H1 (cell line): Measurements from ENCODE around the gene SNX19. TPM values are rescaled to one million over a fixed set of nuclear protein-coding genes. Genes with fewer than 3 reads are reported as not detected.
"Not testable (repeated sequence)": the region's sequence is repeated elsewhere in the genome, so short reads cannot be mapped to it uniquely, and the experiment has no call there.

ENCODE experiments used
- CTCF ChIA-PET: fragments of 300-600 bp; sonication (Branson Sonifier 250); formaldehyde crosslinking; loops from one replicate; lab custom pipeline; 2021; ENCODE audit not compliant: partially characterized antibody; lab: Charles Lee
- POLR2A ChIA-PET: fragments of 300-600 bp; sonication (Branson Sonifier 250); formaldehyde crosslinking; loops from one replicate; lab custom pipeline; 2021; ENCODE audit warnings: inconsistent platforms; ENCODE audit not compliant: partially characterized antibody; lab: Charles Lee
- DNase-seq, 2 experiments: peaks; one replicate each; pipeline versions ENCODE4 v3.0.0 to v3.0.0-alpha.2; 2010 to 2022; ENCODE audit warnings: low spot score in 2 of 2, low read depth in 1 of 2, mixed read lengths in 1 of 2
- FAIRE-seq: peaks from 2 replicates; lab custom pipeline; 2011; peaks lifted over from hg19 to GRCh38; lab: Jason Lieb, UNC
- H2AFZ ChIP-seq: 2 replicates; pipeline ENCODE4 v1.8.1; 2012; ENCODE audit warnings: low read length, inconsistent platforms
- H2AK5ac ChIP-seq: 2 replicates; pipeline ENCODE4 v1.6.1; 2013; ENCODE audit warnings: low read depth, low read length
- H2BK120ac ChIP-seq: replicated peaks from 2 replicates; pipeline ENCODE3; 2013; ENCODE audit warnings: low read depth, low read length, inconsistent platforms
- H2BK12ac ChIP-seq: 2 replicates; pipeline ENCODE4 v1.6.1; 2013; ENCODE audit warnings: low read depth, low read length
- H2BK15ac ChIP-seq: 2 replicates; pipeline ENCODE4 v1.6.1; 2013; ENCODE audit warnings: low read length
- H2BK20ac ChIP-seq: 2 replicates; pipeline ENCODE4 v1.6.1; 2013; ENCODE audit warnings: low read length
- H2BK5ac ChIP-seq: 2 replicates; pipeline ENCODE4 v1.6.1; 2013; ENCODE audit warnings: low read depth, low read length
- H3K14ac ChIP-seq: 2 replicates; pipeline ENCODE4 v1.6.1; 2013; ENCODE audit warnings: inconsistent platforms; ENCODE audit not compliant: insufficient read length
- H3K18ac ChIP-seq: 2 replicates; pipeline ENCODE4 v1.6.1; 2013; ENCODE audit warnings: low read length; ENCODE audit errors: extremely low read depth
- H3K23ac ChIP-seq: 2 replicates; pipeline ENCODE4 v1.6.1; 2013; ENCODE audit warnings: inconsistent platforms; ENCODE audit not compliant: insufficient read length
- H3K23me2 ChIP-seq: 2 replicates; pipeline ENCODE4 v1.6.1; 2013; ENCODE audit warnings: low read depth, low read length
- H3K27ac ChIP-seq: 2 replicates; pipeline ENCODE4 v1.6.1; 2011; ENCODE audit warnings: low read depth, low read length, inconsistent platforms
- H3K27me3 ChIP-seq, 4 experiments: replicated peaks in 1 of 4; 1 replicate in 1 of 4; 2 replicates in 3 of 4; pipeline versions ENCODE4 v1.6.1 to v1.8.1; 2011 to 2013; ENCODE audit warnings: low read length in 3 of 4, mild to moderate bottlenecking in 3 of 4, inconsistent platforms in 2 of 4, mixed read lengths in 2 of 4, moderate library complexity in 1 of 4; ENCODE audit not compliant: control insufficient read depth in 3 of 4, insufficient read depth in 3 of 4; ENCODE audit errors: extremely low read depth in 1 of 4
- H3K36me3 ChIP-seq, 4 experiments: 2 replicates each; pipeline versions ENCODE4 v1.6.1 to v1.8.1; 2011 to 2013; ENCODE audit warnings: mild to moderate bottlenecking in 4 of 4, low read length in 3 of 4, moderate library complexity in 2 of 4, control low read depth in 1 of 4, inconsistent platforms in 1 of 4; ENCODE audit not compliant: insufficient read depth in 4 of 4, control insufficient read depth in 2 of 4
- H3K4ac ChIP-seq: replicated peaks from 2 replicates; pipeline ENCODE3; 2013; ENCODE audit warnings: low read length, low read depth, mixed read lengths, inconsistent platforms; ENCODE audit not compliant: insufficient read length
- H3K4me1 ChIP-seq, 4 experiments: replicated peaks in 1 of 4; 1 replicate in 1 of 4; 2 replicates in 3 of 4; pipeline versions ENCODE4 v1.6.1 to v1.8.1; 2011 to 2013; ENCODE audit warnings: low read length in 3 of 4, inconsistent platforms in 2 of 4, mixed read lengths in 1 of 4; ENCODE audit not compliant: insufficient read depth in 4 of 4, control insufficient read depth in 3 of 4
- H3K4me2 ChIP-seq, 2 experiments: 2 replicates each; pipeline versions ENCODE4 v1.6.1 to v1.8.1; 2011 to 2013; ENCODE audit warnings: low read depth in 2 of 2, low read length in 2 of 2, control low read depth in 1 of 2, inconsistent platforms in 1 of 2, mild to moderate bottlenecking in 1 of 2; ENCODE audit not compliant: insufficient read depth in 1 of 2
- H3K4me3 ChIP-seq, 4 experiments: fragments of 200-600, 300-600 bp in 1 of 4; sonication (generic), shearing (Covaris generic), sonication (Bioruptor Twin) in 1 of 4; 2 replicates each; pipeline versions ENCODE4 v1.5.1 to v1.8.1; 2011 to 2016; ENCODE audit warnings: low read length in 4 of 4, low read depth in 3 of 4, control low read depth in 2 of 4, inconsistent platforms in 2 of 4, mild to moderate bottlenecking in 2 of 4, mixed read lengths in 1 of 4, moderate library complexity in 1 of 4; ENCODE audit not compliant: insufficient read depth in 2 of 4; ENCODE audit errors: extremely low read depth in 1 of 4
- H3K56ac ChIP-seq: replicated peaks from 2 replicates; pipeline ENCODE3; 2013; ENCODE audit warnings: low read depth, mild to moderate bottlenecking, mixed read lengths, low read length, inconsistent platforms; ENCODE audit not compliant: insufficient read length
- H3K79me1 ChIP-seq: 2 replicates; pipeline ENCODE4 v1.6.1; 2013; ENCODE audit warnings: low read depth, low read length, control low read depth
- H3K79me2 ChIP-seq, 2 experiments: 2 replicates each; pipeline versions ENCODE4 v1.6.1 to v1.8.1; 2012 to 2013; ENCODE audit warnings: low read length in 2 of 2, mild to moderate bottlenecking in 2 of 2, inconsistent platforms in 1 of 2; ENCODE audit not compliant: insufficient read depth in 2 of 2, control insufficient read depth in 1 of 2
- H3K9ac ChIP-seq, 4 experiments: replicated peaks in 1 of 4; 1 replicate in 1 of 4; 2 replicates in 3 of 4; pipeline versions ENCODE4 v1.6.1 to v1.8.1; 2011 to 2013; ENCODE audit warnings: low read depth in 3 of 4, low read length in 3 of 4, control low read depth in 2 of 4, mild to moderate bottlenecking in 2 of 4, moderate library complexity in 2 of 4, inconsistent platforms in 1 of 4; ENCODE audit errors: extremely low read depth in 1 of 4
- H3K9me3 ChIP-seq, 2 experiments: 2 replicates each; pipeline versions ENCODE4 v1.6.1 to v1.8.1; 2012 to 2013; ENCODE audit warnings: mild to moderate bottlenecking in 2 of 2, moderate library complexity in 2 of 2, control low read depth in 1 of 2, inconsistent platforms in 1 of 2, low read depth in 1 of 2, low read length in 1 of 2, mixed read lengths in 1 of 2; ENCODE audit not compliant: insufficient read depth in 2 of 2
- H4K20me1 ChIP-seq, 2 experiments: replicated peaks in 1 of 2; 2 replicates each; pipeline versions ENCODE3 to v1.8.1; 2011 to 2013; ENCODE audit warnings: inconsistent platforms in 2 of 2, low read length in 2 of 2, mild to moderate bottlenecking in 1 of 2; ENCODE audit not compliant: insufficient read depth in 2 of 2, control insufficient read depth in 1 of 2
- H4K5ac ChIP-seq: 2 replicates; pipeline ENCODE4 v1.6.1; 2013; ENCODE audit warnings: low read length, low read depth, mixed read lengths, inconsistent platforms; ENCODE audit not compliant: insufficient read length
- H4K8ac ChIP-seq: 2 replicates; pipeline ENCODE4 v1.8.0; 2013; ENCODE audit warnings: mild to moderate bottlenecking, moderate library complexity, low read length, inconsistent platforms; ENCODE audit not compliant: insufficient read depth; ENCODE audit errors: extremely low read depth
- H4K91ac ChIP-seq: replicated peaks from 2 replicates; pipeline ENCODE3; 2013; ENCODE audit warnings: low read length, mixed read lengths, inconsistent platforms; ENCODE audit not compliant: insufficient read length
- WGBS, 2 experiments: shearing (Covaris generic) in 1 of 2; methylation state at CpG; one replicate each; pipeline versions ENCODE4 v1.1.6 to v1.1.7; 2013 to 2015; ENCODE audit warnings: low lambda C conversion rate in 2 of 2, mixed read lengths in 2 of 2, inconsistent platforms in 1 of 2, low coverage in 1 of 2, missing lambda C conversion rate in 1 of 2; ENCODE audit not compliant: insufficient replicate concordance in 2 of 2, insufficient coverage in 1 of 2, insufficient read length in 1 of 2; ENCODE audit errors: extremely low coverage in 1 of 2, missing lambda C conversion rate in 1 of 2; 5-methylcytosine and 5-hydroxymethylcytosine counted together
- polyA plus RNA-seq, 7 experiments: library from polyadenylated mRNA; depleted of rRNA in 3 of 7; stranded (reverse) in 5 of 7; unstranded in 2 of 7; fragments of >200 nt in 5 of 7; fragments of 200-250 nt in 2 of 7; gene quantifications; 1 replicate in 5 of 7; 2 replicates in 1 of 7; 4 replicates in 1 of 7; pipeline versions ENCODE4 v1.2.1 to v1.2.3, GENCODE V29; 2011 to 2013; ENCODE audit warnings: missing spikeins in 2 of 7, mixed read lengths in 2 of 7
- total RNA-seq: library from RNA; stranded (reverse); fragmentation: NEBNext Ultra II Directional; extraction: Animal tissue kit (Norgen Biotek cat#: 25700); gene quantifications from 2 replicates; pipeline ENCODE4 v1.2.1, GENCODE V29; 2021

The SNX19 gene
- total and polyA plus RNA-seq, 2 of the 8 experiments (the other 6 are each of a cell fraction or from before 2014, with no cell fraction given), result 15.0 to 25.2 TPM

- H3K56ac ChIP-seq, H3K14ac ChIP-seq, H3K4ac ChIP-seq, H2AFZ ChIP-seq, DNase-seq, H2AK5ac ChIP-seq, FAIRE-seq, H3K9ac ChIP-seq, H2BK5ac ChIP-seq, H3K79me1 ChIP-seq, H4K8ac ChIP-seq, H3K4me2 ChIP-seq, H3K4me1 ChIP-seq, H2BK12ac ChIP-seq, H3K79me2 ChIP-seq, POLR2A ChIA-PET, H2BK20ac ChIP-seq, H3K23ac ChIP-seq, H3K9me3 ChIP-seq, H3K18ac ChIP-seq, H3K27me3 ChIP-seq, H2BK120ac ChIP-seq, H3K27ac ChIP-seq, H3K23me2 ChIP-seq, H4K5ac ChIP-seq, H4K91ac ChIP-seq, H4K20me1 ChIP-seq, H2BK15ac ChIP-seq, H3K4me3 ChIP-seq, H3K36me3 ChIP-seq: not testable (repeated sequence)
- CTCF ChIA-PET, result interaction anchor here (0.6 to 17.8 kb wide), 3 partner anchors 64 to 421 kb away, joined by 3 to 521 read pairs (median 8); partner anchors contain the start of genes ADAMTS15 and ADAMTS8
- WGBS, 2 experiments, result 93% methylated on average over 2 of the region's 2 CpGs; no CpG with 5 or more reads in 1 of the 2 experiments
These were observed 60.6 kb downstream of the SNX19 start for GRCh38 chr11:130855707-130856106.
